Activated T-cell treated with anti-CD3 and anti-CD28 coated beads, Interleukin-2, amount 50 U/mL, for 72 hours (primary cell): ENCODE data around the gene TSFM. TPM values are rescaled to one million over a fixed set of nuclear protein-coding genes. Genes with fewer than 3 reads are reported as not detected.

Source experiments
- ATAC-seq, 2 donors: fragments of 150-1000 bp; cut with Tn5 transposase; replicated peaks in 1 of 2; 2 replicates each; pipeline ENCODE4 v1.10.0; 2021; ENCODE audit warnings: moderate library complexity in 2 of 2, mild to moderate bottlenecking in 1 of 2
- DNase-seq, 2 donors: peaks; one replicate each; pipeline ENCODE4 v3.0.0; 2021 to 2022; ENCODE audit warnings: mixed read lengths in 1 of 2
- H3K27ac Mint-ChIP-seq: one replicate; pipeline ENCODE4 v1.8.0; 2022; ENCODE audit warnings: mild to moderate bottlenecking, moderate library complexity, mixed read lengths
- H3K27me3 Mint-ChIP-seq: one replicate; pipeline ENCODE4 v1.8.0; 2022; ENCODE audit warnings: low read depth, mixed read lengths
- H3K36me3 Mint-ChIP-seq, 2 donors: one replicate each; pipeline ENCODE4 v1.8.0; 2022; ENCODE audit warnings: mixed read lengths in 2 of 2, mild to moderate bottlenecking in 1 of 2; ENCODE audit not compliant: insufficient read depth in 2 of 2
- H3K4me1 Mint-ChIP-seq: one replicate; pipeline ENCODE4 v1.8.0; 2022; ENCODE audit warnings: low read depth, mixed read lengths
- H3K4me3 Mint-ChIP-seq, 2 donors: one replicate each; pipeline ENCODE4 v1.8.0; 2022; ENCODE audit warnings: mild to moderate bottlenecking in 2 of 2, mixed read lengths in 2 of 2, moderate library complexity in 2 of 2
- H3K9me3 Mint-ChIP-seq, 2 donors: one replicate each; pipeline ENCODE4 v1.8.0; 2022; ENCODE audit warnings: mixed read lengths in 2 of 2
- total RNA-seq, 2 donors: library from RNA; stranded (reverse); gene quantifications; one replicate each; pipeline ENCODE4 v1.2.3, GENCODE V29; 2022

The TSFM gene
- total RNA-seq, 2 donors from 2014 or later = 30.4 to 30.9 TPM

DNA sequence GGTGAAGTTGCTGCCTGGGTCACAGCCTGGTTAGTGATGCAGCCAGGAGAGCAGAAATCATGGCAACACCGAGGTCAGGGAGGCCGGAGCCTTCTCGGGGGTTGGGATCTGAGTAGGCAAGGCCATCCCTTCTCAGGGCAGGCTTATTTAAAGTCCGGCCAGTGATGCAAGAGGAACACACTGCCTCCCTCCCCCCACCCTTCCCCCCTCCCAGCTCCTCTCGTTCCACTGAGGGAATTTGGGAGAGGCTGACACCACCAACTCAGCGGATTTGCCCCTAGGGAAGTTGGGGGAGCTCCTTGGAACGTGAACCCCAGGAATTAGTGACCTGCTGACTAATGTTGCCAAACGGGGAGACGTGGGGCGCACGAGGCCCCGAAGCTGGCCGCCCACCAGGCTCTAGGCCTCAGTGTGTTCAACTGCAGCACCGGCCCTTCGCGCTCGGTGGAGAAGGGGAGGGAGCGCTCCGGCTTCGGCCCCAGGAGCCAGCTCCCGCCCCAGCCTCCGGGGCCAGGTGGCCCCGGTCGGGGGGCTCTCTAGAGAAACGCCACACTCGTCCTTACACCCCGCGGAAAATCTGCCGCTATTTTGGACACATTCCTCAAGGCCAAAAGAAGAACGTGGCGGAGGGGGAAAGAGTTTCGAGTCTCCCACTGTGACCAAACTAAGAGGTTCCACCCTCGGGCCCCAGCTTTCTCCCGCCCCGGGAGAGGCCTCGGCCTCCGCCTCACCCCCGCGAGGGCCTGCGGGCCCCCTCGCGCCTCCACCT is 62.3 kb downstream of the TSFM start:
- H3K9me3 Mint-ChIP-seq = no peaks in the 10 kb centered on the region
- H3K4me1 Mint-ChIP-seq = peaks cover 56% of the 10 kb centered on the region
- H3K4me3 Mint-ChIP-seq = peak overlapping the region; percentile 87 to 92
- H3K27ac Mint-ChIP-seq = peak overlapping the region; percentile 77
- peaks cover 0 to 1% of the 10 kb centered on the region in 2 donors for H3K36me3 Mint-ChIP-seq
- H3K27me3 Mint-ChIP-seq = no peaks in the 10 kb centered on the region
- DNase-seq (peak; percentile 41 to 43), ATAC-seq (peak; percentile 13 to 33)

DNA sequence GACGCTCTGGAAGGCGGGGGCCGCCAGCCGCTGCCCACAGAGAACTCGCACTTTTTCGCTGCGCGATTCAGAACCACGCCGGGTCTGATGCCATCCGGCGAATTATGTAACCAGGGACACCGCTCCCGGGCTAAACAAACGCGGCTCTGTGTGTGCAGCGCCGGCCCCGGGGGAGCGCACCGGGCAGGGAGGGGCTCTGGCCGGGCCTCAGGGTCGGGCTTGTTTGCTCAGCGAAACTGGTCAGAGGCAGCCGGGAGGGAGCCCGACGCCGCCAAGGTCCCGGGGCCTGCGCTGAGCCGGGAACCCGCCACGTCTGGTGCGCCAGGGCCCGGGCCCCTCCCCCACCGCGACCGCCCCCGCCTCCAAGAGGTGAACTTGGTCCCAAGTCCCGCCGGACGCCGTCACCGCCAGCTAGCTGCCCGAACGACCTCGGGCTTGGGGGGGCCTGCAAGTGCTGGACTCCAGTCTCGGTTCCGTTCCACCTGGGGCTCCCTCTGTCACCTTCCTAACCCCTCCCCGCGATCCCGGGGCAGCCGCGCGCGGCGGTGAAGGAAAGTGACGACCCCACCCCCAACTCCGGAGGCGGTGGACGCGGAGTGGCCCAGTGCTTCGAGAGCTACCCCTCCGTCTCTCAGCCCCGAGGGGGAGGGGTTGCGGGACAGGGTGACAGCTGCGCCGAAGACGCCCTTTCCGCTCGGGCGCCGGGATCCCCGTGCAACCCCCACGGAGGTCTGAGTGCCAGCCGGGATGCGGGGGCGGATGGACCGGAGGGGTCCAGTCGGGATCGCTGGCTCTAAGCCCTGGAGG is 63.1 kb downstream of the TSFM start:
- Mint-ChIP-seq H3K27ac (no peak overlapping the region), H3K4me1 (peaks cover 48% of the 10 kb centered on the region), H3K27me3 (peaks cover under 1% of the 10 kb centered on the region), H3K9me3 (no peaks in the 10 kb centered on the region), H3K36me3 (peaks cover 0 to 1% of the 10 kb centered on the region in 2 donors), H3K4me3 (peak overlapping the region; percentile 87 to 92)
- ATAC-seq (peak; percentile 51 to 54), DNase-seq (peak; percentile 71 to 72)

DNA sequence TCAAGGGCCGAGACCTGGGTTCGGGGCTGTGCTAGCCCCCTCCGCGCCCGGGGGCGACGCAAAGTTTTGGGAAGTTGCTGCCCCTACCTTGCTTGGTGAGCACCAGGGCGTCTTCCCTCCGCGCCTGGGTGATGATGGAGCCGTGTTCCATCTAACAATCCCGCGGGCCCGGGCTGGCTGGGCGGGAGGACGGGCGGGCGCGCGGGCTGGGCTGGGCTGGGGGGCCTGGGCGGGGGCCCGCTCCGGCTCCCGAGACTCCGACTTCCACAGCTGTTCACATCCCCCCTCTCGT is 63.6 kb downstream of the TSFM start:
- Mint-ChIP-seq H3K36me3 (peaks cover 0 to 1% of the 10 kb centered on the region in 2 donors), H3K4me3 (peak overlapping the region; percentile 80 to 87), H3K9me3 (no peaks in the 10 kb centered on the region), H3K27ac (no peak overlapping the region), H3K27me3 (peaks cover 6% of the 10 kb centered on the region), H3K4me1 (peaks cover 48% of the 10 kb centered on the region)
- ATAC-seq (peak; percentile 10 to 24), DNase-seq (no peak)

DNA sequence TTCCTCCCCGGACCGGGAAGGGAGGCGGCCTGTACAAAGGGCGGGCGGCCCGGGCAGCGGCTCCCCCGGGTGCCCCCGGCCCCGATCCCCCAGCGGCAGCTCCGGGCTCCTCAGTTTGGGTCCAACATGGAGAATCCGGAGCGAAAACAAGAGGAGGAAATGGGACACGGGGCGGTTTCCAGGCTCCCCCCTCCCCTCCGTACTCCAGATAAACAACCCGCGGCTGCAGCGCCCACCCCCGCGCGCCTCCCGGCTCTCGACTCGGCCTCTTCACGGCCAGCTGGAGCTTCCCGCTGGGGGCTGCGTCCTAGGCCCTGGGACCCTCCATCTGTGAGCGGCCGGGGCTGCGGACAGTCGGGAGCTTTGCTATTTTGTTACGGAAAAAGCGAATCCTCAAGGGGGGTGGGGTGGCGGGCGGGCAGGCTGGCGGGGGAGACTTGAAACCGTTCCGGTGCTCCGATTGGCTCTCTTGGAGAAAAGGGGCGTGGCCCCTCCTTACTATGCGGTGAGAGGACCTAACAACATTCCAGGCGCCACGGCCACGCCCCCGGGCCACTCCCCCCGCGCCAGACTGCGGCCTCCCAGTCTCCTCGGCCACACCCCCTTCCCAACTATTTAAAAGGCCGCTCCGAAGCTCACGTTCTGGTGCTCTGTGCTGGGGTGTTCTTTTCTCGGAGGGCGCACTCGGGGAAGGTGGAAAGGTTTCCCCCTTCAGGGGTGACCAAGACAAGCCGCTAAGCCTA is 64.2 kb downstream of the TSFM start, which contains the start of gene CTDSP2:
Gene CTDSP2 (minus strand): TSS at position 153 of the 743 bp plus-strand sequence. CDS start 294 bp downstream, outside the sequence.
- H3K4me3 Mint-ChIP-seq = peak within 1 kb of the TSS; percentile 80 to 87

More for the DNA sequence above, 64.2 kb downstream of the TSFM start, which contains the start of gene CTDSP2:
- peaks cover 11% of the 10 kb centered on the region for H3K27me3 Mint-ChIP-seq
- peak within 1 kb of the TSS; percentile 34 for H3K27ac Mint-ChIP-seq
- H3K36me3 Mint-ChIP-seq = peaks cover 0 to 1% of the 10 kb centered on the region in 2 donors
- H3K9me3 Mint-ChIP-seq = no peaks in the 10 kb centered on the region
- ATAC-seq (peak; percentile 50 to 52), DNase-seq (peak; percentile 87)
- peaks cover 48% of the 10 kb centered on the region for H3K4me1 Mint-ChIP-seq

Other genes with a start within 250 kb of the TSFM start
- 10 to 100 TPM; 94.9 to 99.0 TPM for gene DCTN2, start 235.6 kb upstream of the TSFM start, total RNA-seq
- gene KIF5A, start 232.7 kb upstream of the TSFM start, total RNA-seq = 1 to 10 TPM; 3.2 to 5.9 TPM
- 10 to 100 TPM; 21.3 to 23.1 TPM for gene PIP4K2C, start 191.6 kb upstream of the TSFM start, total RNA-seq
- gene DTX3, start 178.0 kb upstream of the TSFM start, total RNA-seq = 10 to 100 TPM; 44.3 to 52.7 TPM
- gene ARHGEF25, start 171.4 kb upstream of the TSFM start, total RNA-seq = 1 to 10 TPM; 2.8 to 5.3 TPM
- 1 to 10 TPM; 2.5 to 3.8 TPM for gene B4GALNT1, start 149.6 kb upstream of the TSFM start, total RNA-seq
- gene OS9, start 88.7 kb upstream of the TSFM start, total RNA-seq = 100 to 1,000 TPM; 103 to 104 TPM
- gene AGAP2, start 44.0 kb upstream of the TSFM start, total RNA-seq = 10 to 100 TPM; 21.7 to 26.9 TPM
- gene TSPAN31, start 37.7 kb upstream of the TSFM start, total RNA-seq = 10 to 100 TPM; 18.2 to 19.6 TPM
- 100 to 1,000 TPM; 150 to 154 TPM for gene CDK4, start 30.5 kb upstream of the TSFM start, total RNA-seq
- 10 to 100 TPM; 30.2 to 32.9 TPM for gene MARCHF9, start 27.7 kb upstream of the TSFM start, total RNA-seq
- gene CYP27B1, start 15.7 kb upstream of the TSFM start, total RNA-seq = 10 to 100 TPM; 11.1 to 14.7 TPM
- 10 to 100 TPM; 18.7 TPM for gene METTL1, start 10.7 kb upstream of the TSFM start, total RNA-seq
- 1 to 10 TPM; 4.9 to 6.9 TPM for gene EEF1AKMT3, start 10.2 kb upstream of the TSFM start, total RNA-seq
- 1 to 10 TPM; 4.8 to 5.5 TPM for gene AVIL, start 35.9 kb downstream of the TSFM start, total RNA-seq
- 100 to 1,000 TPM; 108 to 109 TPM for gene CTDSP2, start 63.9 kb downstream of the TSFM start, total RNA-seq
- 10 to 100 TPM; 23.5 to 26.3 TPM for gene ATP23, start 158.8 kb downstream of the TSFM start, total RNA-seq